ENCODE results near the gene GATAD2A.
"Not testable (repeated sequence)": the region's sequence is repeated elsewhere in the genome, so short reads cannot be mapped to it uniquely, and the experiment has no call there.

The GATAD2A gene

GRCh38 chr19:19445911-19446361, 40.5 kb downstream of the GATAD2A start:
- in situ Hi-C loops (cut with MboI; ENCODE audit: low sequenced_read_pairs) = no loop called here

- in situ Hi-C loops (cut with MboI; ENCODE audit: low sequenced_read_pairs) = no loop called here
Measured at GRCh38 chr19:19446655-19447437, 41.4 kb downstream of the GATAD2A start.

- in situ Hi-C loops (cut with MboI; ENCODE audit: low sequenced_read_pairs) = no loop called here
Measured at GRCh38 chr19:19447536-19448237, 42.2 kb downstream of the GATAD2A start.

- in situ Hi-C loops (cut with MboI; ENCODE audit: low sequenced_read_pairs) = no loop called here
Measured at GRCh38 chr19:19448238-19448544, 42.7 kb downstream of the GATAD2A start.

GRCh38 chr19:19451429-19452242, 46.2 kb downstream of the GATAD2A start:
- in situ Hi-C loops (cut with MboI; ENCODE audit: low sequenced_read_pairs) = no loop called here

GRCh38 chr19:19452243-19453124, 47.0 kb downstream of the GATAD2A start:
- in situ Hi-C loops (cut with MboI; ENCODE audit: low sequenced_read_pairs) = no loop called here

- in situ Hi-C loops (cut with MboI; ENCODE audit: low sequenced_read_pairs) = no loop called here
Measured at GRCh38 chr19:19453125-19453454, 47.6 kb downstream of the GATAD2A start.

GRCh38 chr19:19455166-19455919, 49.9 kb downstream of the GATAD2A start:
- in situ Hi-C loops (cut with MboI; ENCODE audit: low sequenced_read_pairs) = not testable (repeated sequence)

- in situ Hi-C loops (cut with MboI; ENCODE audit: low sequenced_read_pairs) = no loop called here
Measured at GRCh38 chr19:19457671-19458070, 52.2 kb downstream of the GATAD2A start.

GRCh38 chr19:19458110-19458816, 52.8 kb downstream of the GATAD2A start:
- in situ Hi-C loops (cut with MboI; ENCODE audit: low sequenced_read_pairs) = no loop called here

- in situ Hi-C loops (cut with MboI; ENCODE audit: low sequenced_read_pairs) = no loop called here
Measured at GRCh38 chr19:19459073-19459472, 53.6 kb downstream of the GATAD2A start.

GRCh38 chr19:19459707-19460251, 54.3 kb downstream of the GATAD2A start:
- in situ Hi-C loops (cut with MboI; ENCODE audit: low sequenced_read_pairs) = no loop called here

GRCh38 chr19:19460258-19460731, 54.8 kb downstream of the GATAD2A start:
- in situ Hi-C loops (cut with MboI; ENCODE audit: low sequenced_read_pairs) = no loop called here

- in situ Hi-C loops (cut with MboI; ENCODE audit: low sequenced_read_pairs) = no loop called here
Measured at GRCh38 chr19:19460761-19461265, 55.3 kb downstream of the GATAD2A start.

GRCh38 chr19:19461306-19461670, 55.8 kb downstream of the GATAD2A start:
- in situ Hi-C loops (cut with MboI; ENCODE audit: low sequenced_read_pairs) = no loop called here

- in situ Hi-C loops (cut with MboI; ENCODE audit: low sequenced_read_pairs) = no loop called here
Measured at GRCh38 chr19:19461671-19462622, 56.5 kb downstream of the GATAD2A start.

- in situ Hi-C loops (cut with MboI; ENCODE audit: low sequenced_read_pairs) = no loop called here
Measured at GRCh38 chr19:19463348-19464117, 58.1 kb downstream of the GATAD2A start.

All from hTERT RPE-1 (cell line).